K562 (cell line): ENCODE measurements around the gene CHRM1. TPM values are rescaled to one million over a fixed set of nuclear protein-coding genes. Genes with fewer than 3 reads are reported as not detected.
A peak's percentile ranks its signal among the peaks of the same experiment; 100 is the strongest.

Experiments
- BHLHE40 ChIP-seq: IDR thresholded peaks from 2 replicates; pipeline ENCODE4 v1.6.1; 2011; ENCODE audit warnings: low read length, improper control_type of control experiment
- CBFA2T2 ChIP-seq: fragments of 450-650 bp; conservative IDR thresholded peaks from 2 replicates; pipeline ENCODE4 v1.6.1; 2017; ENCODE audit warnings: mild to moderate bottlenecking
- EP300 ChIP-seq: IDR thresholded peaks from 2 replicates; pipeline ENCODE4 v1.6.1; 2012; ENCODE audit warnings: low read length, improper control_type of control experiment
- FOXK2 ChIP-seq, 2 experiments: fragments of 450-650 bp; IDR thresholded peaks in 1 of 2; conservative IDR thresholded peaks in 1 of 2; 2 replicates each; pipeline ENCODE4 v1.6.1; 2016; ENCODE audit warnings: low read depth in 2 of 2, mild to moderate bottlenecking in 1 of 2
- JUND ChIP-seq, 2 experiments: IDR thresholded peaks; 2 replicates in 1 of 2; 3 replicates in 1 of 2; pipeline ENCODE4 v1.6.1; 2011; ENCODE audit warnings: borderline replicate concordance in 2 of 2, low read depth in 2 of 2, low read length in 2 of 2, improper control_type of control experiment in 1 of 2, missing biosample characterization in 1 of 2, missing genetic modification characterization in 1 of 2, missing genetic modification reagents in 1 of 2
- KLF16 ChIP-seq: IDR thresholded peaks from 2 replicates; pipeline ENCODE4 v1.6.1; 2016; ENCODE audit warnings: antibody characterized with exemption
- PCBP1 ChIP-seq: fragments of 200-400 bp; formaldehyde crosslinking; IDR thresholded peaks from 2 replicates; pipeline ENCODE4 v1.6.1; 2018; ENCODE audit warnings: mild to moderate bottlenecking, low read depth, low read length; ENCODE audit not compliant: poor library complexity, severe bottlenecking
- RAD21 ChIP-seq, 2 experiments: fragments of 250-450 bp in 1 of 2; fragments of 450-650 bp in 1 of 2; sonication (Bioruptor Pico) in 1 of 2; formaldehyde crosslinking in 1 of 2; IDR thresholded peaks in 1 of 2; conservative IDR thresholded peaks in 1 of 2; 2 replicates each; pipeline versions ENCODE4 v1.4.0 to v1.8.0; 2020 to 2022; ENCODE audit warnings: mild to moderate bottlenecking in 2 of 2, moderate library complexity in 1 of 2
- RBM39 ChIP-seq: fragments of 200-400 bp; formaldehyde crosslinking; optimal IDR thresholded peaks from 2 replicates; pipeline ENCODE3; 2018; ENCODE audit warnings: low read depth, low read length
- RCOR1 ChIP-seq, 2 experiments: IDR thresholded peaks; 2 replicates each; pipeline ENCODE4 v1.6.1; 2012; ENCODE audit warnings: low read depth in 2 of 2, low read length in 2 of 2, borderline replicate concordance in 1 of 2, improper control_type of control experiment in 1 of 2
- SIN3A ChIP-seq, 2 experiments: fragments of 150-350 bp in 1 of 2; IDR thresholded peaks; 2 replicates each; pipeline ENCODE4 v1.6.1; 2011 to 2016; ENCODE audit warnings: borderline replicate concordance in 2 of 2, low read depth in 2 of 2, low read length in 2 of 2, mild to moderate bottlenecking in 2 of 2, moderate library complexity in 2 of 2; ENCODE audit not compliant: control insufficient read depth in 1 of 2
- SOX6 ChIP-seq: fragments of 450-650 bp; IDR thresholded peaks from 2 replicates; pipeline ENCODE4 v1.6.1; 2014; ENCODE audit warnings: mild to moderate bottlenecking
- SP1 ChIP-seq: sonication (generic); formaldehyde crosslinking; IDR thresholded peaks from 2 replicates; pipeline ENCODE4 v1.8.1; 2022; ENCODE audit warnings: mild to moderate bottlenecking, missing genetic modification reagents
- XRCC5 ChIP-seq: fragments of 200-400 bp; formaldehyde crosslinking; IDR thresholded peaks from 2 replicates; pipeline ENCODE4 v1.6.1; 2017; ENCODE audit warnings: low read depth, mild to moderate bottlenecking, low read length
- ZNF589 ChIP-seq: fragments of 200-800 bp; sonication (Bioruptor generic); IDR thresholded peaks from 2 replicates; pipeline ENCODE4 v1.6.1; 2016; ENCODE audit warnings: low read depth, missing genetic modification characterization, missing compliant biosample characterization
- polyA plus RNA-seq, 8 experiments: library from polyadenylated mRNA; depleted of rRNA in 4 of 8; stranded (reverse) in 5 of 8; unstranded in 3 of 8; fragments of >200 nt; fragmentation: Nextera tagmentation in 2 of 8; fragmentation: Illumina TruSeq in 1 of 8; extraction: Ambion mirVana in 2 of 8; extraction: Trizol in 1 of 8; gene quantifications; 2 replicates each; pipeline versions ENCODE4 v1.2.1 to v1.2.3, GENCODE V29; 2011 to 2014; ENCODE audit warnings: inconsistent platforms in 1 of 8, missing spikeins in 1 of 8
- total RNA-seq, 7 experiments: library from RNA; depleted of rRNA in 6 of 7; stranded (reverse); fragments of >200 nt in 6 of 7; fragmentation: Illumina TruSeq in 2 of 7; extraction: Trizol in 2 of 7; gene quantifications; 2 replicates each; pipeline versions ENCODE4 v1.2.1 to v1.2.3, GENCODE V29; 2011 to 2021; ENCODE audit warnings: low replicate concordance in 1 of 7
- TF ChIP-seq, protein P1 (sequence below), 3 experiments: IDR thresholded peaks in 2 of 3; conservative IDR thresholded peaks in 1 of 3; 2 replicates each; pipeline ENCODE4 v1.5.1; 2011 to 2012; ENCODE audit warnings: low read length in 3 of 3, mild to moderate bottlenecking in 3 of 3, control low read depth in 2 of 3, improper control_type of control experiment in 1 of 3, inconsistent platforms in 1 of 3, low read depth in 1 of 3, mixed read lengths in 1 of 3, moderate library complexity in 1 of 3; ENCODE audit not compliant: insufficient read depth in 2 of 3
- TF ChIP-seq, protein P2 (sequence below), 2 experiments: fragments of 150-350 bp in 1 of 2; IDR thresholded peaks; 2 replicates each; pipeline ENCODE4 v1.6.1; 2012 to 2016; ENCODE audit warnings: low read depth in 2 of 2, low read length in 2 of 2, mild to moderate bottlenecking in 1 of 2, moderate library complexity in 1 of 2
- TF ChIP-seq, protein P3 (sequence below): sonication (generic); formaldehyde crosslinking; IDR thresholded peaks from 2 replicates; pipeline ENCODE4 v1.4.0; 2020; ENCODE audit warnings: mild to moderate bottlenecking, missing genetic modification reagents

The CHRM1 gene
- total and polyA plus RNA-seq, 9 of the 15 experiments (the other 6 are each of a cell fraction or from before 2014, with no cell fraction given) = not detected

DNA sequence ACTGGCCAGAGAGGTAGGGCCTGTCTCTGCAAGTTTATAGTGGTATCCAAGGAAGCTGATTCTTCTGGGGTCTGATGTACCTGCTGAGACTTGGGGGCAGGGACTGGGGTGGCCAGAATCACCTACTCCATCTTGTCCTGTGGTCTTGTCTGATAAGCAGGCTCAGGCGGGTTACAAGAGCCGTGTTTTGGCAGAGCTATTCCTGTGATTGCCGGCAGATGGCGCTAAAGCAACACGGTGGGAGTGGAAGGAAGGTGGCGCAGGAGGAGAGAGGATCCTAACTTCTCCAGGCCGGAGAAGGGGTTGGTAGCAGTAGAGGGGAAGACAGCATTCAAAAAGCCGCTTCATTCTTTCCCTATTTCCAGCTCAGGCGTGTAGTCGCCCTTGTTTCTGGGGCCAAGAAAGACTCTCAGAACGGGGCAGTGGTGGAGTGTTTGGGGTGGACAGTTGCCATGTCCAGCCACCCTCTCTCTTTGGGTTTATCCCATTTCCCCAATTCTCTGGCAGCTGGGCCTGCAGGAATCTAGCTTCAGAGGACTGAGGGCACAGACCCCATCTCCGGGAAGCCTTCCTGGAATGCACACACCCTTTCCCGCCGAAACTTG is 15.1 kb downstream of the CHRM1 start (continued):
- TF ChIP-seq SP1 (CRISPR knock-in tag) = 0 out of 2 replicates have a peak, but pooled peaks have one; percentile 52
- TF ChIP-seq RCOR1 (IDR thresholded peaks at IDR 0.05; ENCODE audit: borderline replicate concordance in 1 of 2, low read depth in 2 of 2, low read length in 2 of 2) = peak in 1 of 2 experiments; percentile 87; a peak in 2 of 4 replicates
- no peak for TF ChIP-seq PCBP1
- peak; percentile 95 for TF ChIP-seq XRCC5
- TF ChIP-seq, protein P1, sequence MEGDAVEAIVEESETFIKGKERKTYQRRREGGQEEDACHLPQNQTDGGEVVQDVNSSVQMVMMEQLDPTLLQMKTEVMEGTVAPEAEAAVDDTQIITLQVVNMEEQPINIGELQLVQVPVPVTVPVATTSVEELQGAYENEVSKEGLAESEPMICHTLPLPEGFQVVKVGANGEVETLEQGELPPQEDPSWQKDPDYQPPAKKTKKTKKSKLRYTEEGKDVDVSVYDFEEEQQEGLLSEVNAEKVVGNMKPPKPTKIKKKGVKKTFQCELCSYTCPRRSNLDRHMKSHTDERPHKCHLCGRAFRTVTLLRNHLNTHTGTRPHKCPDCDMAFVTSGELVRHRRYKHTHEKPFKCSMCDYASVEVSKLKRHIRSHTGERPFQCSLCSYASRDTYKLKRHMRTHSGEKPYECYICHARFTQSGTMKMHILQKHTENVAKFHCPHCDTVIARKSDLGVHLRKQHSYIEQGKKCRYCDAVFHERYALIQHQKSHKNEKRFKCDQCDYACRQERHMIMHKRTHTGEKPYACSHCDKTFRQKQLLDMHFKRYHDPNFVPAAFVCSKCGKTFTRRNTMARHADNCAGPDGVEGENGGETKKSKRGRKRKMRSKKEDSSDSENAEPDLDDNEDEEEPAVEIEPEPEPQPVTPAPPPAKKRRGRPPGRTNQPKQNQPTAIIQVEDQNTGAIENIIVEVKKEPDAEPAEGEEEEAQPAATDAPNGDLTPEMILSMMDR (IDR thresholded peaks at IDR 0.05 in 2 of 3, conservative IDR thresholded peaks at IDR 0.05 in 1 of 3; ENCODE audit: insufficient read depth in 2 of 3, low read depth in 1 of 3, low read length in 3 of 3) = peak; percentile 99
- TF ChIP-seq, protein P2, sequence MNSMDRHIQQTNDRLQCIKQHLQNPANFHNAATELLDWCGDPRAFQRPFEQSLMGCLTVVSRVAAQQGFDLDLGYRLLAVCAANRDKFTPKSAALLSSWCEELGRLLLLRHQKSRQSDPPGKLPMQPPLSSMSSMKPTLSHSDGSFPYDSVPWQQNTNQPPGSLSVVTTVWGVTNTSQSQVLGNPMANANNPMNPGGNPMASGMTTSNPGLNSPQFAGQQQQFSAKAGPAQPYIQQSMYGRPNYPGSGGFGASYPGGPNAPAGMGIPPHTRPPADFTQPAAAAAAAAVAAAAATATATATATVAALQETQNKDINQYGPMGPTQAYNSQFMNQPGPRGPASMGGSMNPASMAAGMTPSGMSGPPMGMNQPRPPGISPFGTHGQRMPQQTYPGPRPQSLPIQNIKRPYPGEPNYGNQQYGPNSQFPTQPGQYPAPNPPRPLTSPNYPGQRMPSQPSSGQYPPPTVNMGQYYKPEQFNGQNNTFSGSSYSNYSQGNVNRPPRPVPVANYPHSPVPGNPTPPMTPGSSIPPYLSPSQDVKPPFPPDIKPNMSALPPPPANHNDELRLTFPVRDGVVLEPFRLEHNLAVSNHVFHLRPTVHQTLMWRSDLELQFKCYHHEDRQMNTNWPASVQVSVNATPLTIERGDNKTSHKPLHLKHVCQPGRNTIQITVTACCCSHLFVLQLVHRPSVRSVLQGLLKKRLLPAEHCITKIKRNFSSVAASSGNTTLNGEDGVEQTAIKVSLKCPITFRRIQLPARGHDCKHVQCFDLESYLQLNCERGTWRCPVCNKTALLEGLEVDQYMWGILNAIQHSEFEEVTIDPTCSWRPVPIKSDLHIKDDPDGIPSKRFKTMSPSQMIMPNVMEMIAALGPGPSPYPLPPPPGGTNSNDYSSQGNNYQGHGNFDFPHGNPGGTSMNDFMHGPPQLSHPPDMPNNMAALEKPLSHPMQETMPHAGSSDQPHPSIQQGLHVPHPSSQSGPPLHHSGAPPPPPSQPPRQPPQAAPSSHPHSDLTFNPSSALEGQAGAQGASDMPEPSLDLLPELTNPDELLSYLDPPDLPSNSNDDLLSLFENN (IDR thresholded peaks at IDR 0.05; ENCODE audit: low read depth in 2 of 2, low read length in 2 of 2) = peak in 1 of 2 experiments; percentile 71; a peak in 1 of 4 replicates
- TF ChIP-seq KLF16 = peak; percentile 68
- no peak for TF ChIP-seq ZNF589 (CRISPR knock-in tag)
- peak; percentile 48; the same call in 1 of the 2 replicates for TF ChIP-seq JUND (IDR thresholded peaks at IDR 0.05; ENCODE audit: borderline replicate concordance, low read depth, low read length)
- TF ChIP-seq JUND (tag; IDR thresholded peaks at IDR 0.05; ENCODE audit: borderline replicate concordance, low read depth, low read length) = no peak
- TF ChIP-seq RAD21 (CRISPR knock-in tag; conservative IDR thresholded peaks at IDR 0.05 in 1 of 2, IDR thresholded peaks at IDR 0.05 in 1 of 2) = peak; percentile 93 to 97
- no peak for TF ChIP-seq SIN3A (IDR thresholded peaks at IDR 0.05; ENCODE audit: borderline replicate concordance in 2 of 2, control insufficient read depth in 1 of 2, low read depth in 2 of 2, low read length in 2 of 2)
- TF ChIP-seq, protein P3, sequence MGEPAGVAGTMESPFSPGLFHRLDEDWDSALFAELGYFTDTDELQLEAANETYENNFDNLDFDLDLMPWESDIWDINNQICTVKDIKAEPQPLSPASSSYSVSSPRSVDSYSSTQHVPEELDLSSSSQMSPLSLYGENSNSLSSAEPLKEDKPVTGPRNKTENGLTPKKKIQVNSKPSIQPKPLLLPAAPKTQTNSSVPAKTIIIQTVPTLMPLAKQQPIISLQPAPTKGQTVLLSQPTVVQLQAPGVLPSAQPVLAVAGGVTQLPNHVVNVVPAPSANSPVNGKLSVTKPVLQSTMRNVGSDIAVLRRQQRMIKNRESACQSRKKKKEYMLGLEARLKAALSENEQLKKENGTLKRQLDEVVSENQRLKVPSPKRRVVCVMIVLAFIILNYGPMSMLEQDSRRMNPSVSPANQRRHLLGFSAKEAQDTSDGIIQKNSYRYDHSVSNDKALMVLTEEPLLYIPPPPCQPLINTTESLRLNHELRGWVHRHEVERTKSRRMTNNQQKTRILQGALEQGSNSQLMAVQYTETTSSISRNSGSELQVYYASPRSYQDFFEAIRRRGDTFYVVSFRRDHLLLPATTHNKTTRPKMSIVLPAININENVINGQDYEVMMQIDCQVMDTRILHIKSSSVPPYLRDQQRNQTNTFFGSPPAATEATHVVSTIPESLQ (CRISPR knock-in tag) = no peak
- 0 out of 2 replicates have a peak, but pooled peaks have one; percentile 26 for TF ChIP-seq SOX6
- peak; percentile 21; the same call in 1 of the 2 replicates for TF ChIP-seq CBFA2T2
- 0 out of 4 replicates have a peak, but pooled peaks of 1 of the 2 experiments have one; percentile 52 for TF ChIP-seq FOXK2 (conservative IDR thresholded peaks at IDR 0.05 in 1 of 2, IDR thresholded peaks at IDR 0.05 in 1 of 2; ENCODE audit: low read depth in 2 of 2)
- TF ChIP-seq EP300 = peak; percentile 46; the same call in 1 of the 2 replicates
- TF ChIP-seq BHLHE40 = peak; percentile 48; the same call in 1 of the 2 replicates
- peak; percentile 64 for TF ChIP-seq RBM39
